SK-N-SH (cell line): ENCODE data around the gene ASB3. TPM values are rescaled to one million over a fixed set of nuclear protein-coding genes. Genes with fewer than 3 reads are reported as not detected.

Source experiments
- CTCF ChIA-PET: fragments of 300-600, 350-600 bp; formaldehyde crosslinking; extraction: SDS; loops from one replicate; lab custom pipeline; 2021; lab: Yijun Ruan, JAX
- POLR2A ChIA-PET: fragments of 350-600 bp; sonication (Branson Sonifier 250); formaldehyde crosslinking; extraction: SDS; loops from one replicate; lab custom pipeline; 2020; ENCODE audit warnings: antibody characterized with exemption, inconsistent platforms; lab: Yijun Ruan, JAX
- DNase-seq: peaks from one replicate; pipeline ENCODE4 v3.0.0; 2012
- H2AFZ ChIP-seq: fragments of 200-600 bp; sonication (generic); 2 replicates; pipeline ENCODE4 v1.8.1; 2016; ENCODE audit warnings: antibody characterized with exemption, mild to moderate bottlenecking, low read depth
- H3F3A ChIP-seq: fragments of 200-600 bp; sonication (generic); replicated peaks from 2 replicates; pipeline ENCODE3; 2016; ENCODE audit warnings: antibody characterized with exemption, mild to moderate bottlenecking; ENCODE audit not compliant: insufficient read depth
- H3K27ac ChIP-seq, 2 experiments: fragments of 200-500 bp in 1 of 2; fragments of 200-600 bp in 1 of 2; sonication (Bioruptor generic) in 1 of 2; sonication (generic), shearing (Covaris generic) in 1 of 2; 2 replicates each; pipeline versions ENCODE4 v1.5.1 to v1.6.1; 2014 to 2016; ENCODE audit warnings: low read depth in 2 of 2, inconsistent platforms in 1 of 2, low read length in 1 of 2, mild to moderate bottlenecking in 1 of 2, mixed read lengths in 1 of 2
- H3K27me3 ChIP-seq: fragments of 200-600 bp; sonication (generic), shearing (Covaris generic); 2 replicates; pipeline ENCODE4 v1.6.1; 2016; ENCODE audit warnings: mixed run types; ENCODE audit not compliant: insufficient read depth
- H3K36me3 ChIP-seq, 2 experiments: fragments of 200-500 bp in 1 of 2; fragments of 200-600 bp in 1 of 2; sonication (Bioruptor generic) in 1 of 2; sonication (generic) in 1 of 2; replicated peaks in 1 of 2; 2 replicates each; pipeline versions ENCODE3 to v1.5.1; 2014 to 2016; ENCODE audit warnings: low read length in 1 of 2, mild to moderate bottlenecking in 1 of 2; ENCODE audit not compliant: insufficient read depth in 2 of 2, control insufficient read depth in 1 of 2
- H3K4me1 ChIP-seq, 2 experiments: fragments of 200-500 bp in 1 of 2; fragments of 200-600 bp in 1 of 2; sonication (Bioruptor generic) in 1 of 2; sonication (generic), shearing (Covaris generic) in 1 of 2; 2 replicates each; pipeline versions ENCODE4 v1.5.1 to v1.6.1; 2014 to 2016; ENCODE audit warnings: low read depth in 1 of 2, low read length in 1 of 2, mixed run types in 1 of 2; ENCODE audit not compliant: insufficient read depth in 2 of 2, control insufficient read depth in 1 of 2
- H3K4me2 ChIP-seq: fragments of 200-600 bp; sonication (generic), shearing (Covaris generic); 2 replicates; pipeline ENCODE4 v1.6.1; 2017; ENCODE audit warnings: mixed run types
- H3K4me3 ChIP-seq, 2 experiments: fragments of 200-500 bp in 1 of 2; fragments of 200-600 bp in 1 of 2; sonication (Bioruptor generic) in 1 of 2; sonication (generic), shearing (Covaris generic) in 1 of 2; 2 replicates each; pipeline versions ENCODE4 v1.5.1 to v1.8.1; 2014 to 2016; ENCODE audit warnings: low read depth in 2 of 2, inconsistent platforms in 1 of 2, low read length in 1 of 2, mild to moderate bottlenecking in 1 of 2, mixed read lengths in 1 of 2, moderate library complexity in 1 of 2
- H3K79me2 ChIP-seq: fragments of 200-600 bp; sonication (generic); 2 replicates; pipeline ENCODE4 v1.8.1; 2017; ENCODE audit warnings: mild to moderate bottlenecking; ENCODE audit not compliant: insufficient read depth
- H3K9ac ChIP-seq: fragments of 200-600 bp; sonication (generic); 2 replicates; pipeline ENCODE4 v1.6.1; 2017; ENCODE audit warnings: mixed run types
- H3K9me2 ChIP-seq: fragments of 200-600 bp; sonication (generic); 2 replicates; pipeline ENCODE4 v1.6.1; 2017; ENCODE audit warnings: mixed run types
- H3K9me3 ChIP-seq: fragments of 200-600 bp; sonication (generic); 2 replicates; pipeline ENCODE4 v1.6.1; 2017; ENCODE audit warnings: mixed run types, mild to moderate bottlenecking, moderate library complexity
- H4K20me1 ChIP-seq: fragments of 200-600 bp; sonication (generic); 2 replicates; pipeline ENCODE4 v1.6.1; 2017; ENCODE audit warnings: mild to moderate bottlenecking, mixed run types; ENCODE audit not compliant: insufficient read depth
- CHD2 ChIP-seq: fragments of 150-350 bp; IDR thresholded peaks from 2 replicates; pipeline ENCODE4 v1.6.1; 2018; ENCODE audit warnings: low read length; ENCODE audit not compliant: partially characterized antibody
- ELF1 ChIP-seq: IDR thresholded peaks from 2 replicates; pipeline ENCODE4 v1.4.0; 2012
- EP300 ChIP-seq, 2 experiments: IDR thresholded peaks; 2 replicates each; pipeline versions ENCODE4 v1.4.0 to v1.6.1; 2012; ENCODE audit warnings: borderline replicate concordance in 1 of 2, low read depth in 1 of 2, low read length in 1 of 2
- EZH2phosphoT487 ChIP-seq: fragments of 200-600 bp; sonication (generic); IDR thresholded peaks from 2 replicates; pipeline ENCODE4 v1.6.1; 2017; ENCODE audit warnings: low read depth, mixed run types, mild to moderate bottlenecking, antibody characterized with exemption, moderate library complexity, borderline replicate concordance
- FOXJ3 ChIP-seq: sonication (generic); formaldehyde crosslinking; IDR thresholded peaks from 2 replicates; pipeline ENCODE4 v1.5.1; 2020; ENCODE audit warnings: mild to moderate bottlenecking, missing genetic modification reagents
- GABPA ChIP-seq: IDR thresholded peaks from 2 replicates; pipeline ENCODE4 v1.4.0; 2012; ENCODE audit warnings: low read depth, mild to moderate bottlenecking
- MXI1 ChIP-seq: IDR thresholded peaks from 2 replicates; pipeline ENCODE4 v1.6.1; 2012; ENCODE audit warnings: mild to moderate bottlenecking, low read depth, low read length, improper control_type of control experiment
- NRF1 ChIP-seq: IDR thresholded peaks from 2 replicates; pipeline ENCODE4 v1.6.1; 2012; ENCODE audit warnings: low read depth, mild to moderate bottlenecking, low read length
- POLR2AphosphoS5 ChIP-seq: IDR thresholded peaks from 2 replicates; pipeline ENCODE4 v1.6.1; 2012; ENCODE audit warnings: low read depth, low read length
- RAD21 ChIP-seq: IDR thresholded peaks from 2 replicates; pipeline ENCODE4 v1.6.1; 2012; ENCODE audit warnings: mild to moderate bottlenecking, low read length
- RCOR1 ChIP-seq: fragments of 150-350 bp; IDR thresholded peaks from 2 replicates; pipeline ENCODE4 v1.6.1; 2017; ENCODE audit warnings: antibody characterized with exemption, low read length
- REST ChIP-seq: IDR thresholded peaks from 2 replicates; pipeline ENCODE4 v1.6.1; 2012; ENCODE audit warnings: mild to moderate bottlenecking, low read depth, low read length, moderate library complexity
- YY1 ChIP-seq: IDR thresholded peaks from 2 replicates; pipeline ENCODE4 v1.4.0; 2012; ENCODE audit warnings: low read depth, mild to moderate bottlenecking
- ZBTB33 ChIP-seq: IDR thresholded peaks from 2 replicates; pipeline ENCODE4 v1.4.0; 2012; ENCODE audit warnings: low read depth, borderline replicate concordance
- WGBS: methylation state at CpG from one replicate; pipeline ENCODE4 v1.1.6; 2017; ENCODE audit warnings: low lambda C conversion rate; 5-methylcytosine and 5-hydroxymethylcytosine counted together
- polyA plus RNA-seq, 3 experiments: library from polyadenylated mRNA; depleted of rRNA; stranded (reverse); fragments of >200 nt; gene quantifications; 2 replicates each; pipeline ENCODE4 v1.2.3, GENCODE V29; 2012
- TF ChIP-seq, protein P1 (sequence below): IDR thresholded peaks from 2 replicates; pipeline ENCODE4 v1.4.0; 2012; ENCODE audit warnings: low read depth
- TF ChIP-seq, protein P2 (sequence below): IDR thresholded peaks from 2 replicates; pipeline ENCODE4; 2012

Gene ASB3
- polyA plus RNA-seq, 1 of the 3 experiments (the other 2 are of a cell fraction): 16.2 TPM

DNA sequence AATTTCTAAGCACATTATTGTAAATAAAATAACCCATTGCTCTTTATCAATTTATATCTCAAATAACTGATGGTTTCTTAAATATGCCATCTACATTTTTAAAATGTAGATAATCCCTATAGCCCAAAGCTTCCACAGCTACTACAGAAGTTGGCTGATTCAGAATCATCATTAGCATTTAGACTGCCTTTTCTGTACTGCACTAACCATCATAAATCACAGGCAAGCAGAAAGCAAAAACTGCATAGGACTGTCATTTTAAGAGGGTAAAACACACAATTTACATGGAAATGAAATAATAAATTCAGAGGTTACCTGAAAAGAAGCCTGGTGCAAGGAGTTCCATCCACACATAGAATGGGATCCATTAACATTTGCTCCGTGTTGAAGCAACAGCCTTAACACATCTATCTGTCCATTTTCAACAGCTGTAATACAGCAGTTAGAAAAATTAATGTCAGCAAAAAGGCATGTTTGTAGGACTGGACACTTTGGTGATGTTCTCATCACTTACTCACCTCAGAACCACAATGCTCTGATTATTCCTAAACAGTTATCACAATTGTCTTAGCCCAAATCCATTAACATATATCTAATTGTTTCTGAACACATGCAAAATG lies 57.5 kb downstream of the ASB3 start:
- TF ChIP-seq CHD2 (no peak), RAD21 (no peak), NRF1 (no peak), ELF1 (no peak)
- TF ChIP-seq, protein P1, sequence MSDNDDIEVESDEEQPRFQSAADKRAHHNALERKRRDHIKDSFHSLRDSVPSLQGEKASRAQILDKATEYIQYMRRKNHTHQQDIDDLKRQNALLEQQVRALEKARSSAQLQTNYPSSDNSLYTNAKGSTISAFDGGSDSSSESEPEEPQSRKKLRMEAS: no peak
- Histone ChIP-seq H3K79me2 (no peaks in the 10 kb centered on the region; the same call in 1 of the 2 replicates), H2AFZ (no peak overlapping the region), H3K27me3 (no peaks in the 10 kb centered on the region), H3K4me2 (no peak overlapping the region), H3K9ac (no peak overlapping the region), H3K4me1 (no peaks in the 10 kb centered on the region), H3K9me3 (no peaks in the 10 kb centered on the region), H3K36me3 (peaks cover 5 to 32% of the 10 kb centered on the region in 2 experiments), H3K27ac (no peak overlapping the region), H4K20me1 (no peaks in the 10 kb centered on the region), H3K9me2 (no peaks in the 10 kb centered on the region), H3F3A (no peaks in the 10 kb centered on the region), H3K4me3 (no peak overlapping the region)
- 73% methylated on average over 1 of the region's 1 CpG for WGBS
- ChIA-PET POLR2A (no interaction called here), CTCF (interaction anchor here (0.5 to 1.1 kb wide), 3 partner anchors 10 to 13 kb away, joined by 3 read pairs; no protein-coding TSS in a partner anchor)
- DNase-seq: no peak

DNA sequence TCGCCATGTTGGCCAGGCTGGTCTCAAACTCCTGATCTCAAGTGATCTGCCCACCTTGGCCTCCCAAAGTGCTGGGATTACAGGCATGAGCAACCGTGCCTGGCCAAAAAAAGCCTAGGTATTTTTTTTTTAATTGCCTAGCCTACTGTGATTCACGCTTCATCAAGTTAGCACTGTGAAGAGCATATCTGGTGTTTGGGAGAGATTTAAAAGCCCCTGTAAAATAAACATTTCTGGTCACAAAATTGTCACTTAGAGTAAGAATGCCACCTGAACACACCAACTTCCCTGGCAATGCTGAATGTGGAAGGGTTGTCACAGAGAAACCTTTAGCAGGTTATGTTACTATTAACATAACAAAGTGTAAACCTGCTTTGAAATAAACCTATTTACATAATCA lies 58.8 kb downstream of the ASB3 start:
- ChIA-PET POLR2A (no interaction called here), CTCF (no interaction called here)
- Histone ChIP-seq H2AFZ (no peak overlapping the region), H3K9ac (no peak overlapping the region), H3K9me2 (no peaks in the 10 kb centered on the region), H3K36me3 (peaks cover 5 to 30% of the 10 kb centered on the region in 2 experiments), H3K27me3 (no peaks in the 10 kb centered on the region), H3K4me1 (no peaks in the 10 kb centered on the region), H3K4me3 (no peak overlapping the region), H3K27ac (no peak overlapping the region), H3K4me2 (no peak overlapping the region), H3K79me2 (no peaks in the 10 kb centered on the region; the same call in none of the 2 replicates), H3F3A (no peaks in the 10 kb centered on the region), H3K9me3 (no peaks in the 10 kb centered on the region), H4K20me1 (no peaks in the 10 kb centered on the region)
- no peak for TF ChIP-seq GABPA
- TF ChIP-seq NRF1: no peak
- no peak for TF ChIP-seq REST
- no peak for TF ChIP-seq YY1
- TF ChIP-seq EZH2phosphoT487: no peak
- no peak for TF ChIP-seq POLR2AphosphoS5
- TF ChIP-seq, protein P2, sequence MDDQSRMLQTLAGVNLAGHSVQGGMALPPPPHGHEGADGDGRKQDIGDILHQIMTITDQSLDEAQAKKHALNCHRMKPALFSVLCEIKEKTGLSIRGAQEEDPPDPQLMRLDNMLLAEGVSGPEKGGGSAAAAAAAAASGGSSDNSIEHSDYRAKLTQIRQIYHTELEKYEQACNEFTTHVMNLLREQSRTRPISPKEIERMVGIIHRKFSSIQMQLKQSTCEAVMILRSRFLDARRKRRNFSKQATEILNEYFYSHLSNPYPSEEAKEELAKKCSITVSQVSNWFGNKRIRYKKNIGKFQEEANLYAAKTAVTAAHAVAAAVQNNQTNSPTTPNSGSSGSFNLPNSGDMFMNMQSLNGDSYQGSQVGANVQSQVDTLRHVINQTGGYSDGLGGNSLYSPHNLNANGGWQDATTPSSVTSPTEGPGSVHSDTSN: no peak
- TF ChIP-seq MXI1: no peak
- no peak for TF ChIP-seq EP300 (IDR thresholded peaks at IDR 0.05; ENCODE audit: borderline replicate concordance in 1 of 2, low read depth in 1 of 2, low read length in 1 of 2)
- no peak for TF ChIP-seq ZBTB33
- no peak for TF ChIP-seq ELF1
- no peak for TF ChIP-seq FOXJ3 (CRISPR knock-in tag)
- TF ChIP-seq RCOR1: no peak
- no peak for TF ChIP-seq RAD21
- WGBS: 97% methylated on average over 3 of the region's 3 CpGs
- DNase-seq: no peak
